HEK293 (cell line): ENCODE data around the gene MYO5B.

Experiments used
- OVOL3 ChIP-seq: fragments of 450-650 bp; formaldehyde crosslinking; IDR thresholded peaks from 2 replicates; pipeline ENCODE4 v1.5.1; 2016; ENCODE audit warnings: missing biosample characterization, missing genetic modification characterization
- YY1 ChIP-seq: fragments of 450-650 bp; formaldehyde crosslinking; IDR thresholded peaks from 2 replicates; pipeline ENCODE4 v1.5.1; 2018; ENCODE audit warnings: missing biosample characterization, missing genetic modification characterization
- ZBTB44 ChIP-seq: fragments of 450-650 bp; IDR thresholded peaks from 2 replicates; pipeline ENCODE4 v1.5.1; 2018; ENCODE audit warnings: missing biosample characterization, mild to moderate bottlenecking, missing genetic modification characterization
- ZBTB8A ChIP-seq: fragments of 450-650 bp; formaldehyde crosslinking; IDR thresholded peaks from 2 replicates; pipeline ENCODE4 v1.5.1; 2016; ENCODE audit warnings: missing biosample characterization, missing genetic modification characterization
- ZEB2 ChIP-seq: fragments of 450-650 bp; formaldehyde crosslinking; IDR thresholded peaks from 2 replicates; pipeline ENCODE4 v1.5.1; 2016; ENCODE audit warnings: missing biosample characterization, missing genetic modification characterization
- ZNF121 ChIP-seq: fragments of 450-650 bp; formaldehyde crosslinking; IDR thresholded peaks from 2 replicates; pipeline ENCODE4 v1.5.1; 2016; ENCODE audit warnings: missing biosample characterization, missing genetic modification characterization
- ZNF48 ChIP-seq: fragments of 450-650 bp; formaldehyde crosslinking; IDR thresholded peaks from 2 replicates; pipeline ENCODE4 v1.5.1; 2016; ENCODE audit warnings: missing biosample characterization, missing genetic modification characterization
- ZNF658 ChIP-seq: fragments of 450-650 bp; formaldehyde crosslinking; IDR thresholded peaks from 2 replicates; pipeline ENCODE4; 2016; ENCODE audit warnings: missing biosample characterization, missing genetic modification characterization
- TF ChIP-seq, protein P1 (sequence below): fragments of 450-650 bp; formaldehyde crosslinking; IDR thresholded peaks from 2 replicates; pipeline ENCODE4 v1.5.1; 2016; ENCODE audit warnings: missing biosample characterization, missing genetic modification characterization
- TF ChIP-seq, protein P2 (sequence below): fragments of 450-650 bp; formaldehyde crosslinking; IDR thresholded peaks from 2 replicates; pipeline ENCODE4 v1.5.1; 2016; ENCODE audit warnings: missing biosample characterization, missing genetic modification characterization
- TF ChIP-seq, protein P3 (sequence below): fragments of 450-650 bp; formaldehyde crosslinking; IDR thresholded peaks from 2 replicates; pipeline ENCODE4 v1.5.1; 2016; ENCODE audit warnings: missing biosample characterization, missing genetic modification characterization

DNA sequence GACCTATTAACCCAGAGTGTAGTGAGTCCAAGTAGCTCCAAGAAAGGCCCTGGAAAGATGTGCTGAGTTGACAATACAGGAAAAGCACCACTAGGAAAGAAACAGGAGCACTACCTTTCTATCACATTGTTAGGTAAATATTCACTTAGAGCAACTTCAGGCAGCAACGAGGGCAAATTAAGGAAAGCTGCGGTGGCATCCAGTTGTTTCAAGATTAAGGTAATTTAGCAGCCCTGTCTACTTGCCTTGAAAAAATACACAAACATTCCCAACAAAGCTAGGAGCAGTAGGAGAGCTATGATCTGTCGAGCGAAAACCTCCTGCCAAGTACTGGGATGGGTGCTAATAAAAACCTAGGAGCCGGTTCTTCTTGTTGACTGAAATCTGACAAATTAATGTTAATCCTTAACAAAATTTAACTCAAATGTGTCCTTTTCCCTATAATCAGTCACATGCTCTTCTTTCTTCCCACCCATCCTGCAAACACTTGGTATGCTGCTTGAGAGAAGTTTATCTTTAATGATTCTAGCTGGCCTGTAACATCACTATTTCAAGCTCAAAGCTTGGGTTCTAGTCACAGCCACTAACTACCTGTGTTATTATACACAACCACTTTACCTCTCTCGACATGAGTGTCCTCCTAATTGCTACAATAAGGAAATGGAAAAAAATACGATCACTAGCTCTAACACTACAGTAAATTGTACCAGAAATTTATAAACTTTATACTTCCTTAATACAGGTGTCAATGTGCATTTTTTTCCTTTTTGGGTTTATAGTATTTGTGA lies 383.6 kb downstream of the MYO5B start:
- TF ChIP-seq, protein P1, sequence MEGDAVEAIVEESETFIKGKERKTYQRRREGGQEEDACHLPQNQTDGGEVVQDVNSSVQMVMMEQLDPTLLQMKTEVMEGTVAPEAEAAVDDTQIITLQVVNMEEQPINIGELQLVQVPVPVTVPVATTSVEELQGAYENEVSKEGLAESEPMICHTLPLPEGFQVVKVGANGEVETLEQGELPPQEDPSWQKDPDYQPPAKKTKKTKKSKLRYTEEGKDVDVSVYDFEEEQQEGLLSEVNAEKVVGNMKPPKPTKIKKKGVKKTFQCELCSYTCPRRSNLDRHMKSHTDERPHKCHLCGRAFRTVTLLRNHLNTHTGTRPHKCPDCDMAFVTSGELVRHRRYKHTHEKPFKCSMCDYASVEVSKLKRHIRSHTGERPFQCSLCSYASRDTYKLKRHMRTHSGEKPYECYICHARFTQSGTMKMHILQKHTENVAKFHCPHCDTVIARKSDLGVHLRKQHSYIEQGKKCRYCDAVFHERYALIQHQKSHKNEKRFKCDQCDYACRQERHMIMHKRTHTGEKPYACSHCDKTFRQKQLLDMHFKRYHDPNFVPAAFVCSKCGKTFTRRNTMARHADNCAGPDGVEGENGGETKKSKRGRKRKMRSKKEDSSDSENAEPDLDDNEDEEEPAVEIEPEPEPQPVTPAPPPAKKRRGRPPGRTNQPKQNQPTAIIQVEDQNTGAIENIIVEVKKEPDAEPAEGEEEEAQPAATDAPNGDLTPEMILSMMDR, result no peak
- TF ChIP-seq ZNF121, result no peak
- TF ChIP-seq, protein P2, sequence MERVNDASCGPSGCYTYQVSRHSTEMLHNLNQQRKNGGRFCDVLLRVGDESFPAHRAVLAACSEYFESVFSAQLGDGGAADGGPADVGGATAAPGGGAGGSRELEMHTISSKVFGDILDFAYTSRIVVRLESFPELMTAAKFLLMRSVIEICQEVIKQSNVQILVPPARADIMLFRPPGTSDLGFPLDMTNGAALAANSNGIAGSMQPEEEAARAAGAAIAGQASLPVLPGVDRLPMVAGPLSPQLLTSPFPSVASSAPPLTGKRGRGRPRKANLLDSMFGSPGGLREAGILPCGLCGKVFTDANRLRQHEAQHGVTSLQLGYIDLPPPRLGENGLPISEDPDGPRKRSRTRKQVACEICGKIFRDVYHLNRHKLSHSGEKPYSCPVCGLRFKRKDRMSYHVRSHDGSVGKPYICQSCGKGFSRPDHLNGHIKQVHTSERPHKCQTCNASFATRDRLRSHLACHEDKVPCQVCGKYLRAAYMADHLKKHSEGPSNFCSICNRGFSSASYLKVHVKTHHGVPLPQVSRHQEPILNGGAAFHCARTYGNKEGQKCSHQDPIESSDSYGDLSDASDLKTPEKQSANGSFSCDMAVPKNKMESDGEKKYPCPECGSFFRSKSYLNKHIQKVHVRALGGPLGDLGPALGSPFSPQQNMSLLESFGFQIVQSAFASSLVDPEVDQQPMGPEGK, result no peak
- no peak for TF ChIP-seq OVOL3 (tag by site-specific recombination)
- no peak for TF ChIP-seq ZBTB8A (tag by site-specific recombination)
- TF ChIP-seq YY1 (tag by site-specific recombination), result no peak
- TF ChIP-seq ZNF658 (tag by site-specific recombination), result no peak
- TF ChIP-seq ZEB2 (tag by site-specific recombination), result no peak
- no peak for TF ChIP-seq ZBTB44
- TF ChIP-seq ZNF48 (tag by site-specific recombination), result no peak
- TF ChIP-seq, protein P3, sequence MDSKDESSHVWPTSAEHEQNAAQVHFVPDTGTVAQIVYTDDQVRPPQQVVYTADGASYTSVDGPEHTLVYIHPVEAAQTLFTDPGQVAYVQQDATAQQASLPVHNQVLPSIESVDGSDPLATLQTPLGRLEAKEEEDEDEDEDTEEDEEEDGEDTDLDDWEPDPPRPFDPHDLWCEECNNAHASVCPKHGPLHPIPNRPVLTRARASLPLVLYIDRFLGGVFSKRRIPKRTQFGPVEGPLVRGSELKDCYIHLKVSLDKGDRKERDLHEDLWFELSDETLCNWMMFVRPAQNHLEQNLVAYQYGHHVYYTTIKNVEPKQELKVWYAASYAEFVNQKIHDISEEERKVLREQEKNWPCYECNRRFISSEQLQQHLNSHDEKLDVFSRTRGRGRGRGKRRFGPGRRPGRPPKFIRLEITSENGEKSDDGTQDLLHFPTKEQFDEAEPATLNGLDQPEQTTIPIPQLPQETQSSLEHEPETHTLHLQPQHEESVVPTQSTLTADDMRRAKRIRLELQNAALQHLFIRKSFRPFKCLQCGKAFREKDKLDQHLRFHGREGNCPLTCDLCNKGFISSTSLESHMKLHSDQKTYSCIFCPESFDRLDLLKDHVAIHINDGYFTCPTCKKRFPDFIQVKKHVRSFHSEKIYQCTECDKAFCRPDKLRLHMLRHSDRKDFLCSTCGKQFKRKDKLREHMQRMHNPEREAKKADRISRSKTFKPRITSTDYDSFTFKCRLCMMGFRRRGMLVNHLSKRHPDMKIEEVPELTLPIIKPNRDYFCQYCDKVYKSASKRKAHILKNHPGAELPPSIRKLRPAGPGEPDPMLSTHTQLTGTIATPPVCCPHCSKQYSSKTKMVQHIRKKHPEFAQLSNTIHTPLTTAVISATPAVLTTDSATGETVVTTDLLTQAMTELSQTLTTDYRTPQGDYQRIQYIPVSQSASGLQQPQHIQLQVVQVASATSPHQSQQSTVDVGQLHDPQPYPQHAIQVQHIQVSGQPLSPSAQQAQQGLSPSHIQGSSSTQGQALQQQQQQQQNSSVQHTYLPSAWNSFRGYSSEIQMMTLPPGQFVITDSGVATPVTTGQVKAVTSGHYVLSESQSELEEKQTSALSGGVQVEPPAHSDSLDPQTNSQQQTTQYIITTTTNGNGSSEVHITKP (tag by site-specific recombination), result no peak
